ENCODE results near the gene INF2.
"Not testable (repeated sequence)": the region's sequence is repeated elsewhere in the genome, so short reads cannot be mapped to it uniquely, and the experiment has no call there.

INF2 gene

GRCh38 chr14:104657563-104658324 lies 31.7 kb upstream of the INF2 start:
- DNase-seq, result no peak

- no peak for DNase-seq
These were observed 31.1 kb upstream of the INF2 start for GRCh38 chr14:104658325-104658712.

GRCh38 chr14:104659146-104659545 lies 30.3 kb upstream of the INF2 start:
- no peak for DNase-seq

GRCh38 chr14:104659764-104660523 lies 29.5 kb upstream of the INF2 start:
- DNase-seq, result no peak

GRCh38 chr14:104660597-104660996 lies 28.8 kb upstream of the INF2 start:
- DNase-seq, result no peak

GRCh38 chr14:104661086-104661485 lies 28.3 kb upstream of the INF2 start:
- DNase-seq, result no peak

- not testable (repeated sequence) for DNase-seq
These were observed 27.8 kb upstream of the INF2 start for GRCh38 chr14:104661528-104662157.

GRCh38 chr14:104662472-104662871 lies 26.9 kb upstream of the INF2 start:
- DNase-seq, result not testable (repeated sequence)

- DNase-seq, result no peak
These were observed 25.3 kb upstream of the INF2 start for GRCh38 chr14:104664107-104664506.

GRCh38 chr14:104664588-104664987 lies 24.8 kb upstream of the INF2 start:
- DNase-seq, result no peak

- no peak for DNase-seq
These were observed 24.2 kb upstream of the INF2 start for GRCh38 chr14:104665114-104665656.

GRCh38 chr14:104665657-104666522 lies 23.5 kb upstream of the INF2 start:
- peak; percentile 31 for DNase-seq

GRCh38 chr14:104666523-104666895 lies 22.9 kb upstream of the INF2 start:
- DNase-seq, result not testable (repeated sequence)

GRCh38 chr14:104666981-104667380 lies 22.4 kb upstream of the INF2 start:
- no peak for DNase-seq

GRCh38 chr14:104669697-104670096 lies 19.7 kb upstream of the INF2 start:
- DNase-seq, result no peak

GRCh38 chr14:104671330-104671977 lies 18.0 kb upstream of the INF2 start:
- DNase-seq, result not testable (repeated sequence)

GRCh38 chr14:104672119-104672518 lies 17.3 kb upstream of the INF2 start:
- not testable (repeated sequence) for DNase-seq

GRCh38 chr14:104673481-104673880 lies 15.9 kb upstream of the INF2 start:
- DNase-seq, result no peak

- no peak for DNase-seq
These were observed 14.0 kb upstream of the INF2 start for GRCh38 chr14:104675447-104675846.

- DNase-seq, result no peak
These were observed 13.2 kb upstream of the INF2 start for GRCh38 chr14:104676130-104676693.

GRCh38 chr14:104676694-104677511 lies 12.5 kb upstream of the INF2 start:
- DNase-seq, result no peak
